Measurements from ENCODE around the gene POMP. TPM values are rescaled to one million over a fixed set of nuclear protein-coding genes. Genes with fewer than 3 reads are reported as not detected.

The POMP gene
- total RNA-seq (10 to 100 TPM; 25.8 to 28.5 TPM), total RNA-seq (27.3 to 235 (median 56.9) reads per million in 172 experiments)
- polyA plus RNA-seq (2013, experiment 1 of 2) = 30.7 TPM
- 32.0 TPM for polyA plus RNA-seq (2013, experiment 2 of 2)

- POLR2A ChIA-PET = interaction anchor here (0.5 to 3.3 kb wide), 12 partner anchors 9 to 1665 kb away, joined by 3 to 57 read pairs (median 4); partner anchors contain the start of genes LNX2 and SLC46A3
- ATAC-seq (ENCODE audit: poor library complexity) = peak; percentile 84
- H3K27me3 ChIP-seq (ENCODE audit: control insufficient read depth in 1 of 2, insufficient read depth in 2 of 2, low read length in 2 of 2) = no peaks in the 10 kb centered on the region
- Mint-ChIP-seq H3K36me3 (ENCODE audit: low read depth) (peaks cover 56% of the 10 kb centered on the region), H3K27me3 (no peaks in the 10 kb centered on the region), H3K27ac (peak within 1 kb of the TSS; percentile 99), H3K4me3 (peak within 1 kb of the TSS; percentile 98), H3K9me3 (no peaks in the 10 kb centered on the region), H3K4me1 (ENCODE audit: low read depth) (peaks cover 72% of the 10 kb centered on the region)
- intact Hi-C loops (cut with DNase I, micrococcal nuclease) = loop anchor here (1.0 to 5.0 kb wide), 6 partner anchors 59 to 1487 kb away; partner anchors contain the start of genes PAN3 (in 2 of the 2), SLC46A3 (in 2 of the 2) and USP12 (in 1 of the 2)
- H3K9me3 ChIP-seq (ENCODE audit: control insufficient read depth in 1 of 2, insufficient read depth in 1 of 2, low read length in 2 of 2) = no peaks in the 10 kb centered on the region
- peak within 1 kb of the TSS; percentile 84 for H3K4me3 ChIP-seq (ENCODE audit: low read length)
- peaks cover 20% of the 10 kb centered on the region for H3K36me3 ChIP-seq (ENCODE audit: insufficient read depth, low read length)
- H3K27ac ChIP-seq (ENCODE audit: low read depth in 1 of 2, low read length in 2 of 2) = peak within 1 kb of the TSS; percentile 92 to 95
- peaks cover 27% of the 10 kb centered on the region for H3K4me1 ChIP-seq (ENCODE audit: insufficient read depth, low read length)
- CTCF ChIA-PET = interaction anchor here (1.7 kb wide), 1 partner anchor 18 kb away, joined by 5 read pairs; no protein-coding TSS in a partner anchor
- peak; percentile 86 to 95 (median 89) for DNase-seq
- no peak for TF ChIP-seq CTCF (IDR thresholded peaks at IDR 0.05)
Measured at GRCh38 chr13:28658796-28659620, at the start of gene POMP. Gene POMP (plus strand): TSS chr13:28659130. CDS start chr13:28659185, 55 bp downstream.

- Histone ChIP-seq H3K36me3 (ENCODE audit: insufficient read depth, low read length) (no peaks in the 10 kb centered on the region), H3K27ac (ENCODE audit: low read depth in 1 of 2, low read length in 2 of 2) (no peak overlapping the region), H3K4me3 (ENCODE audit: low read length) (no peak overlapping the region), H3K9me3 (ENCODE audit: control insufficient read depth in 1 of 2, insufficient read depth in 1 of 2, low read length in 2 of 2) (no peaks in the 10 kb centered on the region), H3K27me3 (ENCODE audit: control insufficient read depth in 1 of 2, insufficient read depth in 2 of 2, low read length in 2 of 2) (no peaks in the 10 kb centered on the region), H3K4me1 (ENCODE audit: insufficient read depth, low read length) (peaks cover 15% of the 10 kb centered on the region)
- ChIA-PET CTCF (no interaction called here), POLR2A (no interaction called here)
- Mint-ChIP-seq H3K27ac (no peak overlapping the region), H3K36me3 (ENCODE audit: low read depth) (no peaks in the 10 kb centered on the region), H3K27me3 (no peaks in the 10 kb centered on the region), H3K4me3 (no peak overlapping the region), H3K4me1 (ENCODE audit: low read depth) (peaks cover 20% of the 10 kb centered on the region), H3K9me3 (no peaks in the 10 kb centered on the region)
- no peak for ATAC-seq (ENCODE audit: poor library complexity)
- intact Hi-C loops (cut with DNase I, micrococcal nuclease) = no loop called here
- no peak for DNase-seq
- TF ChIP-seq CTCF (IDR thresholded peaks at IDR 0.05) = no peak
Measured at GRCh38 chr13:28609381-28609780, 49.5 kb upstream of the POMP start.

GRCh38 chr13:28609926-28610325, 49.0 kb upstream of the POMP start:
- intact Hi-C loops (cut with DNase I, micrococcal nuclease) = no loop called here
- CTCF ChIA-PET = no interaction called here
- Histone ChIP-seq H3K4me3 (ENCODE audit: low read length) (no peak overlapping the region), H3K27ac (ENCODE audit: low read depth in 1 of 2, low read length in 2 of 2) (no peak overlapping the region), H3K4me1 (ENCODE audit: insufficient read depth, low read length) (peaks cover 15% of the 10 kb centered on the region), H3K36me3 (ENCODE audit: insufficient read depth, low read length) (no peaks in the 10 kb centered on the region), H3K9me3 (ENCODE audit: control insufficient read depth in 1 of 2, insufficient read depth in 1 of 2, low read length in 2 of 2) (no peaks in the 10 kb centered on the region), H3K27me3 (ENCODE audit: control insufficient read depth in 1 of 2, insufficient read depth in 2 of 2, low read length in 2 of 2) (no peaks in the 10 kb centered on the region)
- H3K27me3 Mint-ChIP-seq = no peaks in the 10 kb centered on the region
- no peaks in the 10 kb centered on the region for H3K36me3 Mint-ChIP-seq (ENCODE audit: low read depth)
- H3K27ac Mint-ChIP-seq = no peak overlapping the region
- POLR2A ChIA-PET = interaction anchor here (0.7 kb wide), 1 partner anchor 609 kb away, joined by 3 read pairs; no protein-coding TSS in a partner anchor
- DNase-seq (no peak), ATAC-seq (ENCODE audit: poor library complexity) (no peak)
- H3K9me3 Mint-ChIP-seq = no peaks in the 10 kb centered on the region
- peaks cover 20% of the 10 kb centered on the region for H3K4me1 Mint-ChIP-seq (ENCODE audit: low read depth)
- H3K4me3 Mint-ChIP-seq = no peak overlapping the region
- TF ChIP-seq CTCF (IDR thresholded peaks at IDR 0.05) = no peak

Measured in CD4-positive, alpha-beta T cell (primary cell).